ENCODE data around the gene GRM4. TPM values are rescaled to one million over a fixed set of nuclear protein-coding genes. Genes with fewer than 3 reads are reported as not detected.

The GRM4 gene
- total RNA-seq, 1 experiment from 2014 or later, result 5.6 TPM

DNA sequence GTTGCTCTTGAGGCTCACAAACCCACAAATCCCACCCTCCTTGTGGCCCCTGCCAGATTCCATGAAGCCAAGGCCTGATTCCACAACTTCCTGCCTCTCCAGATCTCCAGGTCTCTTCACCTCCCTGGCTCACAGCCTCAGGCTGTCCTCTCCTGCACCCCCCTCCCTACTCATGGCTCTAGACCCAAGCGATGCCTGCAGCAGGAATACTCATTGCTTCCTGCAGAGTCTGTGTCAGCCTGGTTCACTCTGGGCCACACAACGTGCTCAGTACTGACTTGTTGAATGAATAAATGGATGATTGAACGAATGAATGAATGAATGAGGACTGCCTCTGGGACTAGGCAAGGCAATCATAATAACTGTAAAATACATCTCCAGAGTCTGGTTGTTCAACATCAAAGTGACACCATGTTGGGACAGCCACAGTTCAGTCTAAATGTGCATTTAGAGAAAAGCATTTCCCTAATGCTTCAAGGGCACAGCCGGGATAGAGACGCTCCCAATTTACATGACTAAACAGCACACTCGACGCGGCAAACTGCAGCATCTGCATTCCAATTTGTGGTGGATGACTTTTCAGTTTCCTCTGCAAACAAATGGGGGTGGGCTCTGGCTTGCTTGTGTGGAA is 139.9 kb downstream of the GRM4 start:
- Histone ChIP-seq H3K9me3 (ENCODE audit: control insufficient read depth, low read depth, low read length) (no peaks in the 10 kb centered on the region), H2BK5ac (ENCODE audit: insufficient read length, low read length) (no peak overlapping the region), H3K56ac (ENCODE audit: insufficient read length, low read depth, low read length) (no peak overlapping the region), H3K4me2 (ENCODE audit: insufficient read depth, insufficient read length, low read length) (peak overlapping the region; percentile 9), H4K91ac (ENCODE audit: insufficient read length, low read depth, low read length) (no peak overlapping the region), H3K79me2 (ENCODE audit: insufficient read depth, low read length) (no peaks in the 10 kb centered on the region), H2BK20ac (ENCODE audit: low read depth, low read length, poor library complexity, severe bottlenecking) (no peak overlapping the region), H3K23me2 (ENCODE audit: insufficient read length, low read depth, low read length, poor library complexity, severe bottlenecking) (no peaks in the 10 kb centered on the region), H4K8ac (replicated peaks; ENCODE audit: insufficient read length, low read depth, low read length) (no peak overlapping the region), H3K4me1 (ENCODE audit: insufficient read depth, low read length) (no peaks in the 10 kb centered on the region), H3T11ph (ENCODE audit: low read length) (no peak overlapping the region), H3K23ac (ENCODE audit: insufficient read length, low read depth, low read length) (no peak overlapping the region), H4K5ac (ENCODE audit: insufficient read length, low read depth, low read length) (no peak overlapping the region), H2BK15ac (ENCODE audit: low read depth, low read length) (no peak overlapping the region), H2BK12ac (ENCODE audit: insufficient read length, low read depth, low read length) (no peak overlapping the region), H3K4ac (ENCODE audit: low read depth, low read length) (no peak overlapping the region), H3K18ac (ENCODE audit: insufficient read length, low read depth, low read length) (no peak overlapping the region), H3K14ac (ENCODE audit: insufficient read depth, low read length) (no peak overlapping the region), H3K27ac (ENCODE audit: insufficient read length, low read depth, low read length) (no peak overlapping the region), H2BK120ac (ENCODE audit: low read depth, low read length, poor library complexity, severe bottlenecking) (no peak overlapping the region), H3K9ac (ENCODE audit: extremely low read depth, insufficient read length, low read length) (no peak overlapping the region), H2AFZ (ENCODE audit: low read length) (no peak overlapping the region), H3K79me1 (ENCODE audit: insufficient read depth, low read depth, low read length, poor library complexity, severe bottlenecking) (no peaks in the 10 kb centered on the region), H3K27me3 (ENCODE audit: insufficient read depth, low read length) (peaks cover 55% of the 10 kb centered on the region), H4K20me1 (ENCODE audit: control insufficient read depth, insufficient read depth, insufficient read length) (no peaks in the 10 kb centered on the region), H2AK5ac (ENCODE audit: insufficient read length, low read length) (no peak overlapping the region)
- TF ChIP-seq, protein P1, sequence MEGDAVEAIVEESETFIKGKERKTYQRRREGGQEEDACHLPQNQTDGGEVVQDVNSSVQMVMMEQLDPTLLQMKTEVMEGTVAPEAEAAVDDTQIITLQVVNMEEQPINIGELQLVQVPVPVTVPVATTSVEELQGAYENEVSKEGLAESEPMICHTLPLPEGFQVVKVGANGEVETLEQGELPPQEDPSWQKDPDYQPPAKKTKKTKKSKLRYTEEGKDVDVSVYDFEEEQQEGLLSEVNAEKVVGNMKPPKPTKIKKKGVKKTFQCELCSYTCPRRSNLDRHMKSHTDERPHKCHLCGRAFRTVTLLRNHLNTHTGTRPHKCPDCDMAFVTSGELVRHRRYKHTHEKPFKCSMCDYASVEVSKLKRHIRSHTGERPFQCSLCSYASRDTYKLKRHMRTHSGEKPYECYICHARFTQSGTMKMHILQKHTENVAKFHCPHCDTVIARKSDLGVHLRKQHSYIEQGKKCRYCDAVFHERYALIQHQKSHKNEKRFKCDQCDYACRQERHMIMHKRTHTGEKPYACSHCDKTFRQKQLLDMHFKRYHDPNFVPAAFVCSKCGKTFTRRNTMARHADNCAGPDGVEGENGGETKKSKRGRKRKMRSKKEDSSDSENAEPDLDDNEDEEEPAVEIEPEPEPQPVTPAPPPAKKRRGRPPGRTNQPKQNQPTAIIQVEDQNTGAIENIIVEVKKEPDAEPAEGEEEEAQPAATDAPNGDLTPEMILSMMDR (conservative IDR thresholded peaks at IDR 0.05), result no peak
- peaks cover 2 to 5% (median 4%) of the 10 kb centered on the region in 3 experiments; a peak in 3 of 7 replicates for H3K36me3 Mint-ChIP-seq (ENCODE audit: insufficient read depth in 1 of 3, low read depth in 3 of 3)
- WGBS (ENCODE audit: extremely low coverage, insufficient read length, low lambda C conversion rate), result no CpG with 5 or more reads among the region's 8 CpGs
- peak overlapping the region in 1 of 2 experiments; percentile 37; a peak in 3 of 5 replicates for H3K4me3 Mint-ChIP-seq
- peaks cover 12 to 15% of the 10 kb centered on the region in 2 experiments for H3K9me3 Mint-ChIP-seq
- H3K4me1 Mint-ChIP-seq, result peaks cover 24 to 28% of the 10 kb centered on the region in 2 experiments
- H3K27ac Mint-ChIP-seq, result peak overlapping the region; percentile 6 to 74 (median 17); a peak in 2 of 7 replicates
- no peaks in the 10 kb centered on the region for H3K27me3 Mint-ChIP-seq (ENCODE audit: low read depth)
- peak; percentile 84 for DNase-seq

All from H9 (cell line).